Right forelimb (tissue), 1 donor: ENCODE data around the gene TCIRG1.

Source experiments
- DNase-seq: peaks from one replicate; pipeline ENCODE4 v3.0.0-alpha.2; 2018

Gene TCIRG1

DNA sequence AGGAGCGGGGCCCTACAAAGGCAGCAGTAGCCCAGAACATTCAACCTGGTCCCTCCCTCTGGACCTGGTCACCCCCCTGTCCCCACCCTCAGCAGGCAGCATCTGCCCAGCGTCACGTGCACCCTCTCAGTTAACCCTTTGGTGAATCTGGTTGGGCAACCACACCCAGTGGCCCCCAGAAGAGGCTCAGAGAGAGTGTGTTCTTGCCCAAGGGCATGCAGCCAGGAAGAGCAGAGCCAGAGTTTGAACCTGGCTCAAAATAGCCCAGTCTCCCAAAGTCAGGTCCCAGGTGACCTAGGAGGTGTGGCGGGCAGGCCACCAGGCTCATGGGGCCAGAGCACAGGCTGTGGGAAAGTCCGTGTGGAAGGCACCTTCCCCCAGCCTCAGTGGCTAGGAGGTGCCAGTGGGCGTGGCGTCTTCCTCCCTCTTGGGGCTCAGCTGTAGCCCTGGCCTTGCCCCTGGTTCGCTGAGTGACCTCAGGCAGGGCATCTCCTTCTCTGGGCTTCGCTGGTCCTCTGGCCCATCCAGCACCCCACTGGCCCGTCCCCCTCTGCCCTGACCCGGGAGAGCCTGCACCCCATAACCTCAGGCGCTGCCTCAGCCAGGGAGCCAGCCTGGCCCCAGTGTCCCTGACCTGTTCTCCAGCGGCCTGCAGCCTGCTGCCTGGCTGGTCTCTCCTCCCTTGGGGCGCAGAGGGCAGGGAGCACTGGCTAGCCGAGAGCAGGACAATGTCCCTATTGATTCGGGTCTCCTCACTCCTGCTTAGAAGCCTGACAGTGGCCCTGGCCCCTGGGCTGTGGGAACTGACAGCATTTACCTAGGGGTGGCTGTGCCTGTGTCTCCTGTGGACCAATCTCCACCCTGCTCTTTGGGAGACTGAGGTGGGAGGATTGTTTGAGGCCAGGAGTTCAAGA lies 21.7 kb upstream of the TCIRG1 start:
- no peak for DNase-seq

GRCh38 chr11:68017980-68018729 lies 20.7 kb upstream of the TCIRG1 start:
- DNase-seq, result no peak

GRCh38 chr11:68018730-68019190 lies 20.1 kb upstream of the TCIRG1 start:
- no peak for DNase-seq

GRCh38 chr11:68019486-68019885 lies 19.3 kb upstream of the TCIRG1 start:
- no peak for DNase-seq

DNA sequence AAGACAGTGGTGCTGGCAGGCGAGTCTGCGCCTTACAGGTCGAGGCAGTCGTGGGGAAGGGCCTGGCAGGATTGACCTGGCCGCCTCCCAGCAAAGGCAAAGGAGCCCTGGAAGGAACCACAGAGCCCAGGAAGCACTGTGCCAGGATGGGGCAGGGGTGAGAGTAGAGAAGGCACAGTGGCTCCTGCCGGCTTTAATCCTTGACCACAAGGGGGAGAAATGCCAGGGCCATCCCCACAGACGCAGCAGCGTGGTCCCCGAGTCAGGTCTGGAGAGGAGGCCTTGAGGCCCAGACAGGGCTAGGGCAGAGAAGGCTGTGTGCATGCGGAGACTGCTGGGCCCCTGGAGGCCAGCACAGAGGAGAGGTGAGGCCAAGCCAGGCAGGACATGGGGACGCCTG lies 18.2 kb upstream of the TCIRG1 start:
- no peak for DNase-seq

DNA sequence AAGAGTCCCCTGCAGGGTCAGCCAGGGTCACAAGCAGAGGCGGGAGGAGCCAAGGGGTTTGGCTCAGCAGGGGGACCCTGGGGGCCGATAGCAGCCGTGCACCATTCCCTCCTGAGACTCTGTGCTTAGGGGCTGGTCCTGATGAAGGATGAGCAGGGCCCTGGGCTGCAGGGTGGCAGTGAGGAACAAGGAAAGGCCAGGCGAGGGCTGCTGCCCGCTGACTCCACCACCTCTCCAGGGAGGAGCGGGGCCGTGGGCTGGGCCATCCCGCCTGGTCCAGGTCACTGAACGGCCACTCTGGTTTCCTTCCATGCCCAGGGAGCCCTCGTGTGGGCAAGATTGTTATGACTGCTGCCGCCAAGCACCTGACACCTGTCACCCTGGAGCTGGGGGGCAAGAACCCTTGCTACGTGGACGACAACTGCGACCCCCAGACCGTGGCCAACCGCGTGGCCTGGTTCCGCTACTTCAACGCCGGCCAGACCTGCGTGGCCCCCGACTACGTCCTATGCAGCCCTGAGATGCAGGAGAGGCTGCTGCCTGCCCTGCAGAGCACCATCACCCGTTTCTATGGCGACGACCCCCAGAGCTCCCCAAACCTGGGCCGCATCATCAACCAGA lies 17.5 kb upstream of the TCIRG1 start:
- no peak for DNase-seq

GRCh38 chr11:68022531-68022930 lies 16.3 kb upstream of the TCIRG1 start:
- DNase-seq, result no peak

DNA sequence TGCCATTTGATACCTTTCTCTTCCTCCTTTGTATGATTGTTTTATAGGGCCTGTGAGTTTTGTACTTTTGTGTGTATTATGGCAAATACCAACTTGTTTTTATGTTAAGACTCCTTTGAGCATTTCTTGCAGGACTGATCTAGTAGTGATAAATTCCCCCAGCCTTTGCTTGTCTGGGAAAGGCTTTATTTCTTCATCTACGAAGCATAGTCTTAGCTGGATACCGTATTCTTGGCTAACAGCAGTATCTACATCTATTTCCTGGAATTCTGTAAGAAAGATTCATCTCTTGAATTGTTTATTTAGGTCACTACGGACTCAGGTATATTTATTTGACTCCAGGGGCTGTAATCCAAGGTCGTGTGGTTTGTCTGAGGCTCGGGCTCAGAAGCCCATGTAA lies 14.3 kb upstream of the TCIRG1 start:
- no peak for DNase-seq

GRCh38 chr11:68025047-68025446 lies 13.8 kb upstream of the TCIRG1 start:
- no peak for DNase-seq

- DNase-seq, result no peak
Measured at GRCh38 chr11:68026391-68027105, 12.3 kb upstream of the TCIRG1 start.

- no peak for DNase-seq
Measured at GRCh38 chr11:68027667-68028066, 11.2 kb upstream of the TCIRG1 start.

- DNase-seq, result no peak
Measured at GRCh38 chr11:68028802-68029545, 9.9 kb upstream of the TCIRG1 start.

GRCh38 chr11:68030318-68031143 lies 8.3 kb upstream of the TCIRG1 start, which contains the start of gene NDUFS8:
Gene NDUFS8, plus strand, starts transcription at chr11:68030681. Its CDS starts 1,471 bp downstream, at chr11:68032152.
- peak; percentile 97 for DNase-seq

- DNase-seq, result no peak
Measured at GRCh38 chr11:68031144-68031464, 7.7 kb upstream of the TCIRG1 start.

- no peak for DNase-seq
Measured at GRCh38 chr11:68032003-68032402, 6.8 kb upstream of the TCIRG1 start.

- DNase-seq, result no peak
Measured at GRCh38 chr11:68032997-68033707, 5.7 kb upstream of the TCIRG1 start.

GRCh38 chr11:68033708-68034045 lies 5.1 kb upstream of the TCIRG1 start:
- DNase-seq, result no peak

DNA sequence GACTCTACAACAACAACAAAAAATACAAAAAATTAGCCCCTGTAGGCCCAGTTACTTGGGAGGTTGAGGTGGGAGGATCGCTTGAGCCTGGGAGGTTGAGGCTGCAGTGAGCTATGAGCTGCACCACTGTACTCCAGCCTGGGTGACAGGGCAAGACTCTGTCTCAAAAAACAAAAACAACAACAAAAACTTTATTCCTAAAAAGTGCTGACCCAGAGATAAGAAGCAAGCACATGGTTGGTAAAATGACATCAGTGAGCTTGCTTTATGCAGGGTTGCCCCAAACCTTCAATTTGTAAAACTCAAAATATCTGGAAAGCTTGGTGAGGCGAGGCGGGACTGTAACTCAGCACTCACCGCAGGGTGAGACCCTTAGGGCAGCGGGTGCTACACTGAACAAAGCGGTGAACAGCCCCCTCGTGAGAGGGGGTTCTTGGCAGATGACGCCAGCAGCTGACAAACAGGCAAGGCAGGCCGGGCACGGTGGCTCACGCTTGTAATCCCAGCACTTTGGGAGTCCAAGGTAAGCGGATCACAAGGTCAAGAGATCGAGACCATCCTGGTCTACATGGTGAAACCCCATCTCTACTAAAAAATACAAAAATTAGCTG lies 3.5 kb upstream of the TCIRG1 start:
- no peak for DNase-seq

DNA sequence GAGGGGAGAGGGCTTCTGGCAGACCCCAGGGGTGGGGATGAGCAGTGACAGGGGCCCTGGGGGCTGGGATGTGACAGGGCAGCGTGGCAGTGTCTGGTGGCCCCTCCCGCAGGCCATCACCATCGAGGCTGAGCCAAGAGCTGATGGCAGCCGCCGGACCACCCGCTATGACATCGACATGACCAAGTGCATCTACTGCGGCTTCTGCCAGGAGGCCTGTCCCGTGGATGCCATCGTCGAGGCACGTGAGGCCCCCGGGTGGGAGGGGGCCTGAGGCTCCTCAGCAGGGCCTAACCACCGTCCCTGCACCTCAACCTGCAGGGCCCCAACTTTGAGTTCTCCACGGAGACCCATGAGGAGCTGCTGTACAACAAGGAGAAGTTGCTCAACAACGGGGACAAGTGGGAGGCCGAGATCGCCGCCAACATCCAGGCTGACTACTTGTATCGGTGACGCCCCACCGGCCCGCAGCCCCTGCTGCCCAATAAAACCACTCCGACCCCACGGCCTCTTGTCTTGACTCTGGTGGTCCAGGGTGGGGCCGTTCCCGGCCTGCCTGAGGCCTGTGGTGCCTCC lies 2.6 kb upstream of the TCIRG1 start:
- no peak for DNase-seq

GRCh38 chr11:68036717-68037239 lies 2.0 kb upstream of the TCIRG1 start:
- no peak for DNase-seq
